Measurements from ENCODE around the gene CDK7.

The CDK7 gene

GRCh38 chr5:69293882-69294281 lies 59.2 kb downstream of the CDK7 start:
- no peak for TF ChIP-seq POLR2A (IDR thresholded peaks at IDR 0.05; ENCODE audit: low read depth, low read length)
- DNase-seq (ENCODE audit: insufficient read length, low spot score) (no peak), FAIRE-seq (no peak)

- FAIRE-seq (no peak), DNase-seq (ENCODE audit: insufficient read length, low spot score) (peak; percentile 39)
- TF ChIP-seq POLR2A (IDR thresholded peaks at IDR 0.05; ENCODE audit: low read depth, low read length) = no peak
Measured at GRCh38 chr5:69295088-69295754, 60.5 kb downstream of the CDK7 start.

GRCh38 chr5:69299625-69300024 lies 64.9 kb downstream of the CDK7 start:
- DNase-seq (ENCODE audit: insufficient read length, low spot score) (no peak), FAIRE-seq (no peak)
- TF ChIP-seq POLR2A (IDR thresholded peaks at IDR 0.05; ENCODE audit: low read depth, low read length) = no peak

DNA sequence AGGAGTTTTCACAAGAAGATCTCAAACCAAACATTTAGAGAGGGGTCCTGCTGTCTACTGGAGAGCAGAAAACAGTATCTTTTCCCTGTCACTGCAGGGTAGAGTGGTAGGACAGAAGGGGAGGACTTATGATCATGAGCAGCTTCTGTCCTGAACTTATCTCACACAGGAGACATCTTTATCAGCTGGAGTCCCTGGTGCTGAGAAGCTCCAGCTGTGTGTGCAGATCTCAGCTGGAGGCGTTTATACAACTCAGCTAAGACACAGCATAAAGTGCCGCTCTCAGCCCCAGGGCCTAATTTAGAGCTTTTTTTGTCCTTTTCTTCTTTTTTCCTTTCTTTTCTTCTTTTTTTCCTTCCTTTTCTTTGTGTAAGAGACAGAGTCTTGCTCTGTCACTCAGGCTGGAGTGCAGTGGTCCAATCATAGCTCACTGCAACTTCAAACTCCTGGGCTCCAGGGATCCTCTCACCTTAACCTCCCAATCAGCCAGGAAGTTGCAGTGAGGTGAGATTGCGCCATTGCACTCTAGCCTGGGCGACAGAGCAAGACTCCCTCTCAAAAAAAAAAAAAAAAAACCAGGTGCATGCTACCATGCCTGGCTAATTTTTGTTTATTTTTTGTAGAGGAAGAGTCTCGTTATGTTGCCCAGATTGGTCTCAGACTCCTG lies 66.0 kb downstream of the CDK7 start:
- FAIRE-seq = no peak
- TF ChIP-seq POLR2A (IDR thresholded peaks at IDR 0.05; ENCODE audit: low read depth, low read length) = no peak
- no peak for DNase-seq (ENCODE audit: insufficient read length, low spot score)

DNA sequence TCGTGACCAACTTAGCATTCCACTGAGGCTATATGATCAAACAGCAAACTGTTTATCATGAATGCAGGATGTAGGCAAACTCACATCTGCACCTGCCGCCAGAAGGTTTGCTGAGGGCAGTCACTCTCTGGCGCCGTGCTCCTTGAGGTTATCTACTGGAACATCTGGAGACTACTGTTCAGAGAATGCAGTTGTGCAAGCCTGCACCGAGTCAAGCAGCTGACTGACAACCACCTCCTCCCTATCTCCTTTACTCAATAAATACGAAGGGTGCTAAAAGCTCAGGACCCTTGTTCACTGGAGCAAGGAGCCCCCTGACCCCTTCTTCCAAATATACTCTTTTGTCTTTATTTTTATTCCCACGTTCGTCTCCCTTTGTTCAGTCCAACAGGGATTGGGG lies 70.8 kb downstream of the CDK7 start:
- DNase-seq (ENCODE audit: insufficient read length, low spot score) (no peak), FAIRE-seq (no peak)
- TF ChIP-seq POLR2A (IDR thresholded peaks at IDR 0.05; ENCODE audit: low read depth, low read length) = no peak

GRCh38 chr5:69308046-69308553 lies 73.4 kb downstream of the CDK7 start:
- TF ChIP-seq POLR2A (IDR thresholded peaks at IDR 0.05; ENCODE audit: low read depth, low read length) = no peak
- DNase-seq (ENCODE audit: insufficient read length, low spot score) (no peak), FAIRE-seq (no peak)

- FAIRE-seq (no peak), DNase-seq (ENCODE audit: insufficient read length, low spot score) (no peak)
- TF ChIP-seq POLR2A (IDR thresholded peaks at IDR 0.05; ENCODE audit: low read depth, low read length) = no peak
Measured at GRCh38 chr5:69309380-69309779, 74.7 kb downstream of the CDK7 start.

DNA sequence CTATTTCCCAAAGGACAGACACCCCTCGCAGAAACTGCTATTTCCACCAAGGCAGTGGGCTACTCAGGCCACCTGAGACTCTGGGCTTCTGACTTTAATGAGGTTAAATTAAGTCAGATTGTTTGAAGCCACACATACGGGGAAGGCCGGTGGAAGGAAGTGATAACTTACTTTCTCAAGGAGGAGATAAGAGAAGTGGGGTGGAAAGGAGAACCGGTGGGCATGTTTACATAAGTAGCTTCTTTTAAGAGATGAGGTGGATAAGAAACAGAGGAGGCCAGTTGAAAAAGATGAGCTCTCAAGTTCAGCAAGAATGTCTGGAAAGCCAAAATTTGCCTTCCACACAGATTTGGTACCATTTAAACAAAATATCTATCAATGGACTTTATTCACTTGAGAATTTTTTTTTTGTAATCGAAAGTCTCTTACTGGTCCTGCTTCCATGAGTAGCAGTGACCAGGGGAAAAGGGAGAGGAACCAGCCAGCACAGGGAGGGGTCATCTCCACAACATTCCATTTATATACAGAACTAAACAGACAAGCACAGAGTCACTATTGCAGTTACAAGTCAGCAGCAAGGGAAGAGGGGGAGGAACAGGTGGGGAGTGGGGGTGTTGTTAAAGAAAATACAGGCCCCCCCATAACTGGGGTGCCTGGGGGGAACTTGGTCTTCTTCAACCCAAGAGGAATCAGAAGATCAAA lies 77.9 kb downstream of the CDK7 start:
- no peak for TF ChIP-seq POLR2A (IDR thresholded peaks at IDR 0.05; ENCODE audit: low read depth, low read length)
- FAIRE-seq (no peak), DNase-seq (ENCODE audit: insufficient read length, low spot score) (no peak)

DNA sequence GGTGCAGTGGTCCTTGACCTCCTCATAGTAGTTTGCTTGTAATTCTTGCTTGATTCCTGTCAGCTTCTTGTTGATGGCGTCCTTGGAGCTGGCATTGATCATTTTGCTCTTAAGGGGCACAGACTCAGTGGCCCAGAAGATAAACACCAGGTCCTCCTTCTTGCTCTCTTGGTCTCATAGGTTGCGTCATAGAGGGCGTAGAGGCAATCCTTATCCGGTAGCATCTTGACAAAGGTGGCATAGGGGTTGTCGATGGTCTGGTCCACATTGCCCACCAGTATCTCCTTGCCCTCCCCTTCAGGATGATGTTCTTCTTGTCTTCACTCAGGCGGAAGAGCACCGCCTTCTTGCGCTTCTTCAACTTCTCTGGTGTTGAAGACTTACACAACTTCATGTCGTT lies 78.7 kb downstream of the CDK7 start:
- no peak for TF ChIP-seq POLR2A (IDR thresholded peaks at IDR 0.05; ENCODE audit: low read depth, low read length)
- DNase-seq (ENCODE audit: insufficient read length, low spot score) = no peak
- FAIRE-seq = no peak

GRCh38 chr5:69315972-69316371 lies 81.3 kb downstream of the CDK7 start:
- FAIRE-seq = no peak
- DNase-seq (ENCODE audit: insufficient read length, low spot score) = no peak

GRCh38 chr5:69317391-69317790 lies 82.7 kb downstream of the CDK7 start:
- FAIRE-seq (no peak), DNase-seq (ENCODE audit: insufficient read length, low spot score) (no peak)
- TF ChIP-seq POLR2A (IDR thresholded peaks at IDR 0.05; ENCODE audit: low read depth, low read length) = no peak

More at GRCh38 chr5:69315972-69316371, 81.3 kb downstream of the CDK7 start:
- TF ChIP-seq POLR2A (IDR thresholded peaks at IDR 0.05; ENCODE audit: low read depth, low read length) = no peak

DNA sequence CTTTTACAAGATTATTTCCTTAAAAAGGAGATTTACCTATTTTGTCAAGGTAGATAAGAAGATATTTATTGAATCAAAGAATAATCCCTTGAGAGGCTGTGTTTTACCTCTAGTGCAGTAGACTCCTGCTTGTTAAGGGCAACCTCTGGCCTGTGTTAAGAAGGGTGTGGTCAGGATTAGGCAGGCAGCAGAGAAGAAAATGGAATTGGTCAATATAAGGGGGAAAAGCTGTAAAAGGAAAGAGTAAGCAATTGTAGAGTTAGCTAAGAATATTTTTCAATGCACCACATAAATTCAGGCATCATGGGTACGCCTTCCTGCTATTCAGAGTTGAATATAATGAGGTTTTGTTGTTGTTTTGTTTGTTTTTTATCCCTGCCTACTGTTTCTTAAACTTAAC lies 91.7 kb downstream of the CDK7 start:
- no peak for FAIRE-seq
- no peak for TF ChIP-seq POLR2A (IDR thresholded peaks at IDR 0.05; ENCODE audit: low read depth, low read length)

More for the DNA sequence above, 91.7 kb downstream of the CDK7 start:
- DNase-seq (ENCODE audit: insufficient read length, low spot score) = no peak
